ENCODE measurements around the gene CEACAM18.
"Not testable (repeated sequence)": the region's sequence is repeated elsewhere in the genome, so short reads cannot be mapped to it uniquely, and the experiment has no call there.

Gene CEACAM18

DNA sequence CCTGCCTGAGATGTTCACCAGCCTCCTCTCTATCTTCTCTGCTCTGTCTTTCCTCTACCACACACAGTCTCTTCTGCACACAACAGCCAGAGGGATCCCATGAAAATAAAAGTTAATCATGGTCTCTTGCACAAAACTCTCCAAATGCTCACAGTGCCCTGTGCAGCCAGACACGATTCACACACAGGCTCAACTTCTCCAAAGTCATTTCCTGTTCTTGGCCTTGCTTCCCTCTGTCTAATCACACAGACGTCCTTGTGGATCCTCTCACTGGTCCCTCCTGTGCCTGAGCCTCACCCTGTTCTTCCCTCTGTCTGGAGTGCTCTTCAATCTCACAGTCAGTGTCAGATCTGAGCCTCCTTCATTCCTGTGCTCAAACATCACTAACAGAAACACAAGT lies 15.4 kb downstream of the CEACAM18 start:
- H3K9me3 Mint-ChIP-seq, result peaks cover 10% of the 10 kb centered on the region
- H3K4me1 Mint-ChIP-seq (ENCODE audit: low read depth), result peaks cover 12% of the 10 kb centered on the region
- no peaks in the 10 kb centered on the region for H3K27me3 Mint-ChIP-seq (ENCODE audit: low read depth)
- DNase-seq (ENCODE audit: low spot score), result no peak
- no peak overlapping the region for H3K4me3 Mint-ChIP-seq
- peaks cover 18% of the 10 kb centered on the region for H3K36me3 Mint-ChIP-seq (ENCODE audit: low read depth)
- H3K27ac Mint-ChIP-seq, result no peak overlapping the region

DNA sequence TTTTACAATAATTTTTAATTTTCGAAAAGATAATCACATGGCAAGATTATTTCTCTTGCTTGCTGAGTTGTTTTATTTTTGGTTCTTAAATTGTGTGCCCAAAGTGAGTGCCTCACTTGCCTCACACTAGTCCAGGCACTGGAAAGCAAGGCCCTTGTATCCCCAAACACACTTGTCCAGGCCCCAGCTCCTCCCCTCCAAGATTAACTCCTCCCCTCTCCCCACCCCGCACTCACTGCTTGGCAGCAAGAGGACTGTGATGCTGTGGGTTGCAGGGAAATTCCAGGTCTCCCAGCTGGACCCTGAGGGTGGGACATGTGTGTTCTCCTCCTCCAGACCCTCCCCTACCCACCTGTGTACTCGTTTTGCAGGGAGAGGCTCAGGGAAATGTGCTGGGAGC lies 19.3 kb downstream of the CEACAM18 start:
- Mint-ChIP-seq H3K36me3 (ENCODE audit: low read depth) (peaks cover 13% of the 10 kb centered on the region), H3K27me3 (ENCODE audit: low read depth) (no peaks in the 10 kb centered on the region), H3K4me3 (no peak overlapping the region), H3K27ac (no peak overlapping the region), H3K9me3 (peaks cover 10% of the 10 kb centered on the region), H3K4me1 (ENCODE audit: low read depth) (peaks cover 30% of the 10 kb centered on the region)
- no peak for DNase-seq (ENCODE audit: low spot score)

DNA sequence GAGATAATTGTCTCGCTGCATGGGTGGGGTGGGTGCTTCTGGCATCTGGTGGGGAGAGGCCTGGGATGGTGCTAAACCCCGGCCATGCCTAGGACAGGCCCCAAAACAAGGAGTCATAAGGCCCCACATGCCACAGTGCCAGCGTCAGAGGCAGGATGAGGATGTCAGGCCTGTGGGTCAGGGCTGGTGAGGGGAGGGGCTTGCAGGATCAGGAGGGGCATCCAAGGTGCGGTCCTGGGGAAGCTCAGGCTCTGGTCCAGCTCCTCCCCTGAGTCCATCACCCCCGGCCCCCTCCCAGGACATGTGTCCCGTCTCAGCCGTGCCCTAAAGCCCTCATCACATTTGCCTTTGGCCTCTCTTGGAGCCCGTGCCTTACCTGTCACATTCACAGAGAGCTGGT lies 22.6 kb downstream of the CEACAM18 start:
- H3K4me1 Mint-ChIP-seq (ENCODE audit: low read depth), result peaks cover 28% of the 10 kb centered on the region
- peak overlapping the region; percentile 83 for H3K27ac Mint-ChIP-seq
- DNase-seq (ENCODE audit: low spot score); H3K36me3 Mint-ChIP-seq (ENCODE audit: low read depth); H3K27me3 Mint-ChIP-seq (ENCODE audit: low read depth): not testable (repeated sequence)
- peaks cover 16% of the 10 kb centered on the region for H3K9me3 Mint-ChIP-seq
- peak overlapping the region; percentile 85 for H3K4me3 Mint-ChIP-seq

DNA sequence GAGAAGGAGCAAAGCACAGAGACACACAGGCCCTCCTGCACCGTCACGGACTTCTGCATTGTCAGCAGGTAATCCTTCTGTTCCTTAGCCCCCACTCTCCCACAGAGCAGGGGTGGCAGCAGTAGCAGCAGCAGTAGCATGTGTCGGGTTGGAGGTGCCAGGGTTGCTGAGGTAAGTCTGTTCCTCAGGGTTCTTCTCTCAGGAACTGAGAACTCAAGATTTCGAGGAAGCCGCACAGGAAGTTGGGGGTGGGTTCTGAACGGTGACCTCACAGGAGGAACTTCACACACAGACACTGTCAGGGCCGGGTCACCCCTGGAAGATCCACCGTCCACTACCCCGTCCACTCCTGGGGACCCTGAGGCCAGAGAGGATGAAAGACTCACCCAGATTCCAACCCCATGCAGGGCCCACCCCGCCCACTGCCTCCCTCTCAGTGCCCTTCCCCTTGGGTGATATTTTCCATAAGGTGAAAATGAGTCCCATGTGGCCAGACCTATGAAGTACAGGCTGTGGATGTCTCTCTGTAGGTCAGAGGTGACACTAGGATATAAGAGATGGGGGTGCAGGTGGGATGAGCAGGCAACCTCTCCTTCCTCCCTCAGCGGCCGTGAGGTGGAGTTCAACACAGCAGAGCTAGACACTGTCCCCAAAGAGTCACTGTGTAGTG lies 23.4 kb downstream of the CEACAM18 start, which contains the start of gene SIGLEC12:
SIGLEC12 (minus strand) TSS at position 207 of the 670 bp plus-strand sequence; CDS start at position 140, 67 bp downstream.
- Mint-ChIP-seq H3K4me3 (peak within 1 kb of the TSS; percentile 85), H3K27ac (peak within 1 kb of the TSS; percentile 83)

DNA sequence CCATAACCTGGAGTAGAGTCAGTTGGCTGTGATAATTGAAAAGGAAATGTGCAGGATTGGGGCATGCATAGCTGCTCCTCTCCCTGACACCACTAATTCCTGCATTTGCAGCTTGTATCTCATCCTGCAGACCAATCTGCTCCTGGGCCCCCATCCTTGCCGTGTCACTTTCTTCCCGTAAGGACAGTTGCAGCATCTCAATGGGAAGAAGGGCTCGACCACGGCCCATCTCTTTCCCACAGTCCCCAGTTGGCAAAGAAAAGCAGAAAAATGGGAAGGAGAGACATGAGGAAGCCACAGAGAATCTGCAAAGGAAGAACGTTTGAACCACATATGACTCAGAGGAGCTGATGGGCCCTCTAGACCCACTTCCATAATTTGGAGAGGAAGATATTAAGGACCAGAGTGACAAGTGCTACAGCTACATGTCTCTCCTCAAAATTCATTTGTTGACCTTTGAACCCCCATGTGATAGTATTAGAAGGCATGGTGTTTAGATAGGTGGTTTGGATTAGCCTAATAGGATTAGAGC lies 25.0 kb downstream of the CEACAM18 start:
- no peak overlapping the region for H3K27ac Mint-ChIP-seq
- peaks cover 16% of the 10 kb centered on the region for H3K9me3 Mint-ChIP-seq
- H3K4me3 Mint-ChIP-seq, result no peak overlapping the region
- no peaks in the 10 kb centered on the region for H3K36me3 Mint-ChIP-seq (ENCODE audit: low read depth)
- DNase-seq (ENCODE audit: low spot score), result no peak
- H3K4me1 Mint-ChIP-seq (ENCODE audit: low read depth), result peaks cover 28% of the 10 kb centered on the region
- no peaks in the 10 kb centered on the region for H3K27me3 Mint-ChIP-seq (ENCODE audit: low read depth)

More for the DNA sequence above, 23.4 kb downstream of the CEACAM18 start, which contains the start of gene SIGLEC12:
- DNase-seq (ENCODE audit: low spot score), result peak; percentile 57
- Mint-ChIP-seq H3K36me3 (ENCODE audit: low read depth) (no peaks in the 10 kb centered on the region), H3K9me3 (peaks cover 16% of the 10 kb centered on the region), H3K27me3 (ENCODE audit: low read depth) (no peaks in the 10 kb centered on the region), H3K4me1 (ENCODE audit: low read depth) (peaks cover 28% of the 10 kb centered on the region)

DNA sequence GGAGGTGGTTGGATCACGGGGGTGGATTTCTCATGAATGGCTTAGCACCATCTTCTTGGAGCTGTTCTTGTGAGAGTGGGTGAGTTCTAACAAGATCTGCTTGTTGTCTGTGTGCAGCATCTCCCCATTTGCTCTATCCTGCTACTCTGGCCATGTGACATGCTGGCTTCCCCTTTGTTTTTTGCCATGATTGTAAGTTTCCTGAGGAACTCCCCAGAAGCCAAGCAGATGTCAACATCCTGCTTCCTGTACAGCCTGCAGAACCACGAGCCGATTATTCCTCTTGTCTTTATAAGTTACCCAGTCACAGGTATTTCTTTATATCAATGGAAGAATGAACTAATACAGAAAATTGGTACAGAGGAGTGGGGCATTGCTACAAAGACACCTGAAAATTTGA lies 25.6 kb downstream of the CEACAM18 start:
- H3K4me1 Mint-ChIP-seq (ENCODE audit: low read depth), result peaks cover 28% of the 10 kb centered on the region
- H3K4me3 Mint-ChIP-seq, result no peak overlapping the region

DNA sequence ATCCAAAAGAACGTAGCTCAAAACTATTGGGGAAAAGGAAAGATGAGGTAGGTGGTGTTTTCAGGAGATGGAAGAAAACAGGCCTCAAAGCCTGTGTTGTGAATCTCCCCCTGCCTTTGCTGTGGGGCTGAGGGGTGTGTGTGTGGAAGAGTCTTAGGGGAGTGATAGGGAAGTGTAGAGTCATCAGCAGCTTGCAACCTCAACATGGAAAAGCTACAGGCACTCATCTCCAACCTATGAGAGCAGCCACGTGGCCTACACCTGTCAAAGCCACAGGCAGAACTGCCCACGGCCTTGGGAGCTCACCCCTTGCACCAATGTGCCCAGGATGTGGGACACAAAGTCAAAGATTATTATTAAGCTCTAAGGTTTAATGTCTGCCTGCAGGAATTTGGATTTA lies 27.6 kb downstream of the CEACAM18 start:
- H3K4me3 Mint-ChIP-seq, result no peak overlapping the region
- H3K4me1 Mint-ChIP-seq (ENCODE audit: low read depth), result peaks cover 25% of the 10 kb centered on the region
- no peaks in the 10 kb centered on the region for H3K36me3 Mint-ChIP-seq (ENCODE audit: low read depth)
- no peaks in the 10 kb centered on the region for H3K27me3 Mint-ChIP-seq (ENCODE audit: low read depth)
- no peak overlapping the region for H3K27ac Mint-ChIP-seq
- H3K9me3 Mint-ChIP-seq, result peaks cover 16% of the 10 kb centered on the region
- no peak for DNase-seq (ENCODE audit: low spot score)

More for the DNA sequence above, 25.6 kb downstream of the CEACAM18 start:
- Mint-ChIP-seq H3K27ac (no peak overlapping the region), H3K9me3 (peaks cover 16% of the 10 kb centered on the region), H3K36me3 (ENCODE audit: low read depth) (no peaks in the 10 kb centered on the region), H3K27me3 (ENCODE audit: low read depth) (no peaks in the 10 kb centered on the region)
- no peak for DNase-seq (ENCODE audit: low spot score)

DNA sequence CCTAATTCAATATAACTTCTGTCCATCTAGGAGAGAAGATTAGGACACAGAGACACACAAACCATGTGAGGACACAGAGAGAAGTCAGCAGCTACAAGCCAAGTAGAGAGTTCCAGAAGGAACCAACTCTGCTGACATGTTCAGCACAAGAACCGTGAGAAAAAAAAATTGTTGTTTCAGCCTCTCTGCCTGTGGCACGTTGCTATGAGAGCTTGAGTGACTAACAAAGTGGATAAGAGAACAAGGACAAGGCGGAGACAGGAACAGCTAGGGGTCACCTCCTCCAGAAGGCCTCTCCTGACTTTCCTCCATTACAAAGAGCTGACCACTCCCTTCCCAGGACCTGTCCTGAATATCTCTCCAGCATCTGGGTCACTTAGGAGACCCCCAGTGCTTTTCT lies 28.9 kb downstream of the CEACAM18 start:
- peaks cover 16% of the 10 kb centered on the region for H3K4me1 Mint-ChIP-seq (ENCODE audit: low read depth)

DNA sequence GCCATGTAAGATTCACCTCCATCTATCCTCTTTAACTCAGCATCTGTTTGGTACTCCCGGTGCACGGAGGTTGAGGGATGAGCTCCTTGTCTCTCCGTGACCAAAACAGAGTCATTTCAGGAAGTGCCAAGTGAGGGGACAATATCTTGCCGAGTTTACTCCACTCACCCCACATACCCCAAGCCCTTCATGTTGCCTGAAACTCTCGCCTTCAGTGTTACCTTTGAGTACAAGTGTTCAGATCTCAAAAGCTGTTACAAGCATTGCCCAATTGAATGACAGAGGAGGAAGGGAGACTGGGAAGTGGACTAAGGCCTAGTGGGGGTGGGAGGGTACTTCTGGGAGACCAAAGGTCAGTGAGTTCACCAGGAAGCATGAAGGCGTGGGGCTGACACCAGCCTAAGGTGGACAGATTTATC lies 29.3 kb downstream of the CEACAM18 start:
- DNase-seq (ENCODE audit: low spot score), result no peak
- Mint-ChIP-seq H3K4me1 (ENCODE audit: low read depth) (peaks cover 15% of the 10 kb centered on the region), H3K27me3 (ENCODE audit: low read depth) (no peaks in the 10 kb centered on the region), H3K36me3 (ENCODE audit: low read depth) (no peaks in the 10 kb centered on the region), H3K4me3 (no peak overlapping the region), H3K9me3 (peaks cover 16% of the 10 kb centered on the region), H3K27ac (no peak overlapping the region)

More for the DNA sequence above, 28.9 kb downstream of the CEACAM18 start:
- Mint-ChIP-seq H3K4me3 (no peak overlapping the region), H3K27ac (no peak overlapping the region), H3K9me3 (peaks cover 16% of the 10 kb centered on the region), H3K27me3 (ENCODE audit: low read depth) (no peaks in the 10 kb centered on the region), H3K36me3 (ENCODE audit: low read depth) (no peaks in the 10 kb centered on the region)
- no peak for DNase-seq (ENCODE audit: low spot score)

DNA sequence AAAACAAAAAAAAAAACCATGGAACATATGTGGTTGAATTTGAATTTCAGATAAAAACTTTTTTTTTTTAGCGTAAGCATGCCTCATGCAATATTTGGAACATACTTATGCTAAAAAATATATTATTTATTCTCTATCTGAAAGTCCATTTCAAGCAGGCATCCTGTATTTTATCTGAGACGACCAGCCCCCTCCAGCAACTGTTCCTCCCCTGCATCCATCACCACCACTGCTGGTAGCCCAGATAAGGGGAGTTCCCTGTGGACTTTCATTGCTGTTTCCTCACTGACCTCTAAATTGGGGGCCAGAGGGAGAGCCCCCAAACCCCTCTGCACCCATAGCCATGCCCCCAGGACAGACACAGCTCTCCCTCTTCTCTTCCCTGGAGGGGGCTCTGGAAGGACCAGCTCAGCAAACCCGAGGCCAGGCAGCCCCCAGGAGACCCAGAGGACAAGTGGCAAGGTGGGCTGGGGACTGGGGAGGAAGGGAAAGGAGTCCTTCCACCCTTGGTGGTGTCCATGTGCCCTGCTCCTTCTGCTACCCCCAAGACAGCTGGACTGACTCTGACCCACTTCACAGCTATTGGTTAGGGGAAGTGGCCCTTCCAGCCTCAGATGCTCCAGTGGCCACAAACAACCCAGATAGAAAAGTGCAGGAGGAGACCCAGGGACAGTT lies 29.9 kb downstream of the CEACAM18 start:
- Mint-ChIP-seq H3K27ac (no peak overlapping the region), H3K36me3 (ENCODE audit: low read depth) (no peaks in the 10 kb centered on the region), H3K9me3 (peaks cover 13% of the 10 kb centered on the region), H3K4me1 (ENCODE audit: low read depth) (peaks cover 10% of the 10 kb centered on the region), H3K4me3 (no peak overlapping the region), H3K27me3 (ENCODE audit: low read depth) (no peaks in the 10 kb centered on the region)
- DNase-seq (ENCODE audit: low spot score), result no peak

DNA sequence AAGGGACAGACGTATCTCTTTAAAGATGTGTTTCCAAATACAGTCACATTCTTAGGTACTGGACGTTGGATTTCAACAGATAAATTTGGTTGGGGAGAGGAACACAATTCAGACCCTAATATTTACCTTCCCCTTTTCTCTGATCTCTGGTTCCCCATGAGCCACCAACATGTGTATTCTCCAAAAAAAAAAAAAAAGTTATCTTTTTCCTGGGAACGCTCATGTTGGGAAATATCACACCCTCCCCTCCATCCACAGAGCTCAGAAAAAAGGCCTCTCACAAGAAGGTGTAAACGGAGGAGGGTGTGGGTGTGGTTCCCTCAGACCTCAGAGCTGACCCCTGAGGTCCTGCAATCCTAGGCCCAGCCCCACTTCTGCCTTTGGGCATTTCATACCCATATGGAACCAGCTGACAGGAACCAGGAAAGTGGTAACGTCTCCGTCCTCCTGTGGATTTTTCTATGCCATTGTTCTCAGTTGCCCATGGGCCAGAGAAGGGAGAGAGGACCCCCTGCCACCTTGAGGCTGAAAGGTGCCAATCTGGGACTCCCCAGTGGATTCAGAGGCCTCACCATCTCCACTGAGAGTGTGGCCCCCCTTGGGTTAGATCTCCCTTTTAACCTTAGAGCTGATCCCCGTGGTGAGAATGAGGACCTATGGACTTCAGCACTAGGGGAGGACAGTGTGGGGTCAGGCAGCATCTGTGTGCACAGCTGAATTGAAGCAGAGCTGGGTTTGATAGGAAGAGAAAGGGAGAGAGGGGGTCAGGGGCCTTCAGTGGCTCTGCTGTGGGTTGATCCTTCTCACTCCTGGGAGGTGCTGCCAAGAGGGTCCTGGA lies 31.7 kb downstream of the CEACAM18 start:
- DNase-seq (ENCODE audit: low spot score), result no peak

DNA sequence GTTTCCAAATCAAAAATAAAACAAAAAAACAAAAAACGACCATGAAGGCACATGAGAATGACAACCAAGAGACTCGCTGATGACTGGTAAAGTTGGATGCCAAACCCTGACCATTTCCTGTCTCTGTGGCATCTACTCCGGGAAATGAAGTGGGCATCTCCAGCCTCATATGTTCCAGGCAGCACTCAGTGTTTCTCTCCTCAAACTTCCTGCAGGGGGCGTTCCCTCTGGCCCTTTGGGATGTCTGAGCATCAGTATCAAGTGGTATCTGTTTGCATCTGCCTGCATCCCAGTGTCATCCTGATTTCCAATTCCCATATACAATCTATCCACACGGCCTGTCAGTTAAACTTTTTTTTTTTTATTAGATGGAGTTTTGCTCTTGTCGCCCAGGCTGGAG lies 33.0 kb downstream of the CEACAM18 start:
- Mint-ChIP-seq H3K27me3 (ENCODE audit: low read depth) (no peaks in the 10 kb centered on the region), H3K4me3 (no peak overlapping the region)

More for the DNA sequence above, 31.7 kb downstream of the CEACAM18 start:
- no peaks in the 10 kb centered on the region for H3K27me3 Mint-ChIP-seq (ENCODE audit: low read depth)
- no peak overlapping the region for H3K4me3 Mint-ChIP-seq
- H3K4me1 Mint-ChIP-seq (ENCODE audit: low read depth), result peaks cover 7% of the 10 kb centered on the region
- H3K9me3 Mint-ChIP-seq, result no peaks in the 10 kb centered on the region
- no peak overlapping the region for H3K27ac Mint-ChIP-seq
- no peaks in the 10 kb centered on the region for H3K36me3 Mint-ChIP-seq (ENCODE audit: low read depth)

DNA sequence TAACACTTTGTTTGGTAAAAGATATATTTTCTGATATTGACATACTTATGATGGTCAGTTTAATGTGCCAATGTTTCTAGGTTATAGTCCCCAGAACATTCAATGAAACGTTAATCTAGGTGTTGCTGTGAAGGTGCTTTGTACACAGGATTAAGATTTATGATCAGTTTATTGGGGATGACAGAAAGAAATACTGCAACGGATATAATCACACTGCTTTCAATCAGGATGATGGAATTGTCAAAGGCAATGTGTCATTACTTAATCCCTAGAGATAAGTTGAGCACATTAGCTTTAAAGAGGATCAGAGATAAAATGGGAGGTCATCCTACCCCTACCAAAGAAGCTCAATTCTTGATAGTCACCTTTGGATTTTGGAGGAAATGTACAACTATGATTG lies 35.6 kb downstream of the CEACAM18 start:
- peaks cover 2% of the 10 kb centered on the region for H3K27me3 Mint-ChIP-seq (ENCODE audit: low read depth)
- no peak overlapping the region for H3K27ac Mint-ChIP-seq

More for the DNA sequence above, 33.0 kb downstream of the CEACAM18 start:
- Mint-ChIP-seq H3K9me3 (no peaks in the 10 kb centered on the region), H3K27ac (no peak overlapping the region), H3K4me1 (ENCODE audit: low read depth) (peaks cover 7% of the 10 kb centered on the region), H3K36me3 (ENCODE audit: low read depth) (no peaks in the 10 kb centered on the region)
- DNase-seq (ENCODE audit: low spot score), result no peak

More for the DNA sequence above, 35.6 kb downstream of the CEACAM18 start:
- peaks cover 4% of the 10 kb centered on the region for H3K9me3 Mint-ChIP-seq
- peaks cover 7% of the 10 kb centered on the region for H3K4me1 Mint-ChIP-seq (ENCODE audit: low read depth)
- DNase-seq (ENCODE audit: low spot score), result no peak
- H3K4me3 Mint-ChIP-seq, result no peak overlapping the region
- no peaks in the 10 kb centered on the region for H3K36me3 Mint-ChIP-seq (ENCODE audit: low read depth)
